ENCODE data around the gene VASN.

Gene VASN

GRCh38 chr16:4428500-4428899 is 56.9 kb downstream of the VASN start:
- DNase-seq (no peak), ATAC-seq (no peak)

GRCh38 chr16:4431023-4431422 is 59.4 kb downstream of the VASN start:
- no peak for ATAC-seq
- no peak for DNase-seq
